ENCODE results near the gene ATRN. TPM values are rescaled to one million over a fixed set of nuclear protein-coding genes. Genes with fewer than 3 reads are reported as not detected.
"Not testable (repeated sequence)": the region's sequence is repeated elsewhere in the genome, so short reads cannot be mapped to it uniquely, and the experiment has no call there.

ATRN gene
- total RNA-seq, 1 donor from 2014 or later = 30.6 TPM

GRCh38 chr20:3514012-3514642 lies 43.3 kb downstream of the ATRN start:
- Histone ChIP-seq H3K36me3 (ENCODE audit: control insufficient read depth, insufficient read depth, low read length) (no peaks in the 10 kb centered on the region), H3K4me3 (ENCODE audit: low read depth, low read length) (no peak overlapping the region), H3K27me3 (ENCODE audit: control insufficient read depth, insufficient read depth, low read length) (no peaks in the 10 kb centered on the region)
- DNase-seq (ENCODE audit: low read depth) = no peak
- TF ChIP-seq CTCF (IDR thresholded peaks at IDR 0.05; ENCODE audit: insufficient read depth, low read length, poor library complexity, severe bottlenecking) = no peak

GRCh38 chr20:3515379-3516170 lies 44.8 kb downstream of the ATRN start:
- Histone ChIP-seq H3K4me3 (ENCODE audit: low read depth, low read length) (no peak overlapping the region), H3K36me3 (ENCODE audit: control insufficient read depth, insufficient read depth, low read length) (no peaks in the 10 kb centered on the region), H3K27me3 (ENCODE audit: control insufficient read depth, insufficient read depth, low read length) (no peaks in the 10 kb centered on the region)
- no peak for TF ChIP-seq CTCF (IDR thresholded peaks at IDR 0.05; ENCODE audit: insufficient read depth, low read length, poor library complexity, severe bottlenecking)
- DNase-seq (ENCODE audit: low read depth) = no peak

- TF ChIP-seq CTCF (IDR thresholded peaks at IDR 0.05; ENCODE audit: insufficient read depth, low read length, poor library complexity, severe bottlenecking) = no peak
- DNase-seq (ENCODE audit: low read depth) = no peak
- Histone ChIP-seq H3K4me3 (ENCODE audit: low read depth, low read length) (no peak overlapping the region), H3K27me3 (ENCODE audit: control insufficient read depth, insufficient read depth, low read length) (no peaks in the 10 kb centered on the region), H3K36me3 (ENCODE audit: control insufficient read depth, insufficient read depth, low read length) (no peaks in the 10 kb centered on the region)
These were observed 51.3 kb downstream of the ATRN start for GRCh38 chr20:3521852-3522740.

- not testable (repeated sequence) for H3K27me3 ChIP-seq (ENCODE audit: control insufficient read depth, insufficient read depth, low read length); H3K4me3 ChIP-seq (ENCODE audit: low read depth, low read length); H3K36me3 ChIP-seq (ENCODE audit: control insufficient read depth, insufficient read depth, low read length); DNase-seq (ENCODE audit: low read depth)
These were observed 53.9 kb downstream of the ATRN start for GRCh38 chr20:3524696-3525095.

GRCh38 chr20:3532089-3532615 lies 61.3 kb downstream of the ATRN start:
- TF ChIP-seq CTCF (IDR thresholded peaks at IDR 0.05; ENCODE audit: insufficient read depth, low read length, poor library complexity, severe bottlenecking) = no peak
- DNase-seq (ENCODE audit: low read depth) = no peak
- Histone ChIP-seq H3K4me3 (ENCODE audit: low read depth, low read length) (no peak overlapping the region), H3K27me3 (ENCODE audit: control insufficient read depth, insufficient read depth, low read length) (no peaks in the 10 kb centered on the region), H3K36me3 (ENCODE audit: control insufficient read depth, insufficient read depth, low read length) (no peaks in the 10 kb centered on the region)

- not testable (repeated sequence) for DNase-seq (ENCODE audit: low read depth); H3K36me3 ChIP-seq (ENCODE audit: control insufficient read depth, insufficient read depth, low read length); H3K27me3 ChIP-seq (ENCODE audit: control insufficient read depth, insufficient read depth, low read length); H3K4me3 ChIP-seq (ENCODE audit: low read depth, low read length)
These were observed 66.9 kb downstream of the ATRN start for GRCh38 chr20:3537733-3538132.

All from kidney epithelial cell (primary cell).